A204.1 (cell line): ENCODE results near the gene CNGB1.
"Not testable (repeated sequence)": the region's sequence is repeated elsewhere in the genome, so short reads cannot be mapped to it uniquely, and the experiment has no call there.

ENCODE experiments used
- FAIRE-seq: peaks from 2 replicates; lab custom pipeline; 2012; peaks lifted over from hg19 to GRCh38; lab: Jason Lieb, UNC

CNGB1 gene

GRCh38 chr16:57883953-57884654 lies 86.8 kb downstream of the CNGB1 start:
- FAIRE-seq: no peak

DNA sequence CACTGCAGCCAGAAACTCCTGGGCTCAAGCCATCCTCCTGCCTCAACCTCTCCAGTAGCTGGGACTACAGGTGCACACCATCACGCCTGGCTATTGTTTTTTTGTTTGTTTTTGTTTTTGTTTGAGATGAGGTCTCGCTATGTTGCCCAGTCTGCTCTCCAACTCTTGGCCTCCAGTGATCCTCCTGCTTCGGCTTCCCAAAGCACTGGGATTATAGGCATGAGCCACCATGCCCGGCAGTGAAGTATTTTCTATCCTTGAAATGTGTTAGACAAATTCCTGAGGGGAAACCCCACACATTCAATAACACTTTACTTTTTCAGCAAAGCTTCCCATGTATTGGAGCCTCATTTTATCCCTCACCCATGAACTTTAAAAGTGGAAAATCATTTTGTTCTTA lies 87.4 kb downstream of the CNGB1 start:
- no peak for FAIRE-seq

DNA sequence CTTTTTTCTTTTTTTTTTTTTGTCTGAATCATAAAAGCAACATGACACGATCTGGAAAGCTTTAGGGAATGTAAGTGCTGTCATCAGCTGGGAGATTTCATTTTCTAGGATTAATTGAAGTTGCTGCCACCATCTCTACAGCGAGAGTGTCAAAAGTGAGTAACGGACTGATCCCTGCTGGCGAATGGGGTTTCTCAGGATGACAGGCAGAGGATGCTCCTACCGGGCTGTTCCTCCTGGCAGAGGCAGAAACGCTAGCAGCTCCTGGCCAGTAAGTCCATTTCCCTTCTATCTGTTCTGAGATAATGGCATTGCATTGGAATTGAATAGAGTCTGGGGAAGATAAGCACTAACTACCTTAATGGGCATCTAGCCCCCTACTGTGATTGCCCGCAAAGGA lies 88.1 kb downstream of the CNGB1 start:
- FAIRE-seq: no peak

DNA sequence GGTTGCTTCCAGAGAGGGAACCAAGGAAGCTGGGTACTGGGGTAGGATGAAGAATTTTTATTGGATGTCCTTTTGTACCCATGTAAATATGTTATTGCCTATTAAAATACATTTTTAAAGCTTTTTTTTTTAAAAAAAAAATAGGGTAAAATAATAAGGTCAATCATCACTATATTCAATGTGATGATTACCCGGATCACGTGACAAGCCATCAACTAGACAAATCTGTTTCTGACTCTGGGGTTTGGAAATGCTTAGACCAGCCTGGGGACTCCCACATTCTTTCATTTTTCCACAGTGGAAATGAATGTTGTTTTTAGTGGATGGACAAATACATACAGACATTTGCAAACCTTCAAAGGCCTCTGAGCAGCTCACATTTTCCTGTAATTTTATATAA lies 88.7 kb downstream of the CNGB1 start:
- FAIRE-seq: no peak

GRCh38 chr16:57878586-57878985 lies 92.3 kb downstream of the CNGB1 start:
- FAIRE-seq: no peak

DNA sequence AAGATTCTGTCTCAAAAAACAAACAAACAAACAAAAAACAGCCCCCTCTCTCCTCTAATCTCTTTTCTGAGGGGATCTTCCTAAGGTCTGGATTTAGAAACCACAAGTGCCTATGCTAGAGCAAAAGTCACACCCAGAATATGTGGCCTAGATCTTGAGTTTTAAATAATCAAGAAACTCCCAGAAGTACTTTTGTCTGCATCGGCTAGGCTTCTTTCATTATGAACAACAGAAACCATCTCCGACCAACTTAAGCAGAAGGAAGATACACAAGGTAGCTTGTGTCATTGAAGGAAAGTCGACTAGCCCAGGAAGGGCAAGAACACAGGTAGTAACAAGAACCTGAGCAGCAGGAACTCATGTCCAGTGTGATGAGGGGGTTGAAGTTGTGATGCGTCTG lies 94.7 kb downstream of the CNGB1 start:
- FAIRE-seq: no peak

DNA sequence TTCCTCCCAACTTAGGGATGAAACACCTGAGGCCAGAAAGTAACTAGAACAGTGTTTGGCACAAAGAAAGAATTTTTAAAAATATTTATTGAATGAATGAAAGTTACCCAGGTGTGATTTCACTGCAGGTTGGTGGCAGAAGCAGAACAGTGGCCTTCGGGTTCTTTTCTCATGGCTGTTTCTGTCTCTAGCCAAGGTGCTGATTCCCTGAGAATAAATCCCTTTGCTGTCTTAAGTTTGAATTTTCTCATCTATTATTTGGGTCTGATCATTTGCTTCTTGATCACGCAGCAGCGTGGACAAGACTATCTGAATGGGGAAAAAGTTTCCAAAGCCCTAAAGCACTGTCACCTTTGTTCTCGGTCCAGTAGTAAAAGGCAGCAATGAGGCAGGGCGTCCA lies 95.6 kb downstream of the CNGB1 start:
- FAIRE-seq: no peak

- no peak for FAIRE-seq
These were observed 97.7 kb downstream of the CNGB1 start for GRCh38 chr16:57873218-57873617.

GRCh38 chr16:57872764-57873163 lies 98.2 kb downstream of the CNGB1 start:
- not testable (repeated sequence) for FAIRE-seq

- FAIRE-seq: no peak
These were observed 99.5 kb downstream of the CNGB1 start for GRCh38 chr16:57871456-57871855.

DNA sequence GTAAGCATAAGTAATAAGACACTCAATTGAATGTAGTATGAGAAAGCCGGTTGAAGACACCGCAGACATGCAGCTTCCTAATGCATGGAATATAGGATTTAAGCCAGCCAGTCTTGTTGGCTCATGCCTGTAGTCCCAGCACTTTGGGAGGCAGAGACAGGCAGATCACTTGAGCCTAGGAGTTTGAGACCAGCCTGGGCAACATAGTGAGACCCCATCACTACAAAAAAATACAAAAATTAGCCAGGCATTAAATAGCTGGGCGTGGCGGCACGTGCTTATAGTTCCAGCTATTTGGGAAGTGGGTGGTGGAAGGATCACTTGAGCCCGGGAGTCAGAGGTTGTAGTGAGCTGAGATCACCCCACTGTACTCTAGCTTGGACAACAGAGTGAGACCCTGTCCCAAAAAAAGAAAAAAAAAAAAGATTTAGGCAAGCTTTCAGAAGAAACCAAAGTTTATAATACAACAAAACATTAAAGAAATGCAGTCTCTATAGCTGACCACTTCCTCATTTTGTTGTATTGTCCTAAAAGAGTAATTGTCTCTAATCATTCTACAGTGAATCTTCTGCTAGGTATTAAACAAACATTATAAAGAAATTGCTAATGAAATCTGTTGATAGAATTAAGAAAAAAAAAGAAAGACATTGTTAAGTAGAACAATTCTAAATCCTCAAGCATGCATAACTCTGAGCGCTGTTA lies 100.0 kb downstream of the CNGB1 start:
- no peak for FAIRE-seq

- FAIRE-seq: no peak
These were observed 101.9 kb downstream of the CNGB1 start for GRCh38 chr16:57868913-57869520.

DNA sequence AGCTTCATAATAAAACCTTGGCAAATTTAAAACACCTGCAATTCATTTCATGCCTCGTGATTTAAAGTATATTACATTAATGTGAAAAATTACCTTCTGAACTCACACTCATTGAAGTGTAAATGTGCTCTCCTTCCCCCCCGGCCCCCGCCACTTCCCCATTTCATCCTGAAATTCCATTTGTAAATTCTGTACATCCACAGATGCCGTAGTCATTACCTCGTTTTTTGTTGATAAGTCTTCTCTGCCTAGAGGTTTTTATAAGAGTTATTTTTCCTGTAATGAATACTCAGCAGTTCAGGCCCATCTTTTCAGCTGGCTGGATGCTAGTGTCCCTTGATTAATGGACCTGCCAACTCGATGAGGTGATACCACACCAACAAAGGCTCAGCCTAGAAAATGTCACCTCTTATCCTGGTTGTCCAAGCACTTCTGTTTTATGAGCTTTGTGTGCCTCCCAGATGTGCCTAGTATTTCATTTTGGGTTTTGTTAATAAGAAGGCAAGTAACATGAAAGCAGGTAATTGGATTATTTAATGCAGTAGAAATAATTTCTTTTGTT lies 103.8 kb downstream of the CNGB1 start:
- no peak for FAIRE-seq

- FAIRE-seq: no peak
These were observed 104.4 kb downstream of the CNGB1 start for GRCh38 chr16:57866529-57866918.

DNA sequence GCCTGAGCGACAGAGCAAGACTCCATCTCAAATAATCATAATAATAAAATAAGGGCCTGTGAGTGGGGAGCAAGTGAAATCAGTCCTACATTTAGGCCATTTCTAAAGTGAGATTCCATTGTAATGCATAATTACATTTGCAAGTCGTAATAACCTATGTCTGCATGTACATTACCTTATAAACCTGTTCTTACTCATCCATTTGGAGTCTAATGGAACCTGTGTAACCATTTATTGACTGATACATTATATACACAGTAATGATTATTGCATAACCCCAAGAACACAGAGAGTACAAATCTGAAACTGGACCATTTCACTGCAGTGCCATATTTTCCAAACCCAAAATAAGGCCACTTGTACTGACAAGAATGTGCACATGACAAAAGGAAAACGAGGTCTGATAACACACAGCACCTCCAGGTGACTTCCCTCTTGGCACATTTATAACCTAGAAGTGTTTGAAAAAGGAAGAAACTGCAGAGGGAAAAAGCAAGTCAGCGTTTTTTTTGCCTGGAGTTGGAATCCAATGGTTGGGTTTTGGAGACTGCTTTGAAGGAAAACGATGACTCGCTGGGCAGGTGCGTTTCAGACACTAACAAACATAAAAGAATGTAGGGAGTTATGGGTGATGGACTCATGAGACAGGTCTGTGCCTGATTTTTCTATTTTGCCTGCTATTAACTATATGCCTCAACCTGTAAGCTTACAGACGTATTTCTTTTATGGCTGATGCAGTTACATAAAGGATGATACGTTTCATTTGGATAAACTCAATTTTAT lies 105.0 kb downstream of the CNGB1 start:
- no peak for FAIRE-seq

DNA sequence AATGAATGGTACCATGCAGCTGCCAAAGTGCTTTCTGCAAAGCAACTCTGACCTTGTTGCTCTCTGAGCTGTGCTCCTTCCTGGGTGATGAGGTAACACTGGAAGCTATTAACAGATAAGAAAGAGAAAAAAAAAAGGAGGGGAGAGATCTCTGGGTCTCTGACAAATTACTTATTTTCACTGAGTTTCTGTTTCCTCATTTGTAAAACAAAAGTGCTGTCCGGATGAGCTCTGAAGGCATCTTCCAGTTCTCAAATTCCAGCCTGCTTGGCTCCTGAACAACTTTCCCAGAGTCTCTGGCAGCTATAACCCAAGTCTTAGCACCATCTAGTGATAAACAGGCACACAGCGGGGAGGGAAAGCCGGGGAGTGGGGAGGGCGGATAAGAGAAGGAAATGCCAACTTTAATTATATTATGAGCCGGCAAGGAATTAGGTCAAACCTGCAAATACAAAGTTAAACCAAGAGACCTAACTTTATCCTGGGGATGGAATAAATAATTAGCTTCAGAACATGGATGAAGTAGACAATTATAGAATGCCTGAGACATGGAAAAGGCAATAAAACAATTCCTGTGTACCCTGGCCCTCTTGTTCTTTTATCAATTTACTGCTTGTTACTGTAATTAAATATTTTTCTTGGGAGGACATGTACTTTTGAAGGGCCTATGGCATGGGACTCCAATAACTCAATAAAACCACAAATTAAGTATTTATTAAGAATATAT lies 107.3 kb downstream of the CNGB1 start:
- no peak for FAIRE-seq

GRCh38 chr16:57862698-57863433 lies 108.1 kb downstream of the CNGB1 start:
- FAIRE-seq: no peak

DNA sequence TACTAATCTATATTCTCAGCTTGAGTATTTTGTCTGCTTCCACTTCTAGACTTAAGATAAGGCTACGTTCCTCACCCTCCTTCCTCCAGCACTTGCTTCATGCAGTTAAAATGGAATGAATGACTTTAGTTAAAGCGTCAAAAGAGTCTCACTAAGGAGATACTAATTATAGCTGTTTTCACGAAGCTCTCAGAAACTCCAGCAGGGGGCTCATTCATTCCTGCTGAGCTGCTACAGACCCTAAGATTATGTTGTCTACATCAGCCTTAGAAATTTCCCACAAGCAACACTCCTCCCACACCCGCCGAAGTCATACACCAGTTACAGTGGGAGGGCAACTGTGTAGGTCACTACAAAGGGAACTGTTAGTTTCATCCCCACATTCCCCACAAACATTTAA lies 111.6 kb downstream of the CNGB1 start:
- FAIRE-seq: no peak

DNA sequence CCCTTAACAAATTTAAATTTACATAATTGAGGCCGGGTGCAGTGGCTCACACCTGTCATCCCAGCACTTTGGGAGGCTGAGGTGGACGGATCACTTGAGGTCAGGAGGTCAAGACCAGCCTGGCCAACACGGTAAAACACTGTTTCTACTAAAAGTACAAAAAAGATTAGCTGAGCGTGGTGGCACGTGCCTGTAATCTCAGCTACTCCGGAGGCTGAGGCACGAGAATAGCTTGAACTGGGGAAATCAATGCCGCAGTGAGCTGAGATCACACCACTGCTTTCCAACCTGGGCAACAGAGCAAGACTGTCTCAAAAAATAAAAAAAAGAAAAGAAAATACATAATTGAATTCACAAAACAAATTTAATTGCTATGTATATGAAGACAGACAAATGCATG lies 112.3 kb downstream of the CNGB1 start:
- no peak for FAIRE-seq

- FAIRE-seq: not testable (repeated sequence)
These were observed 112.9 kb downstream of the CNGB1 start for GRCh38 chr16:57857991-57858390.

DNA sequence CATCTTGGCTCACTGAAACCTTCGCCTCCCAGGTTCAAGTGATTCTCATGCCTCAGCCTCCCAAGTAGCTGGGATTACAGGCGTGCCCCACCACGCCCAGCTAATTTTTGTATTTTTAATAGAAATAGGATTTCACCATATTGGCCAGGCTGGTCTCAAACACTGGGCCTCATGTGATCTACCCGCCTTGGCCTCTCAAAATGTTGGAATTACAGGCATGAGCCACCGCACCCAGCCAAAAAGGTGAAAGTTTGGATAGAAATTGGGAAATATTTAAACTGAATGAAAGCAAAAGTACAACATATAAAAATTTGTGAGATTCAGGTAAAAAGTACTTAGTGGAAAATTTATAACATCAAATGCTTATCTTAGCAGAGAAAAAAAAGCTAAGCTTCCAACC lies 115.7 kb downstream of the CNGB1 start:
- no peak for FAIRE-seq
